ENCODE measurements around the gene JPT1. TPM values are rescaled to one million over a fixed set of nuclear protein-coding genes. Genes with fewer than 3 reads are reported as not detected.

JPT1 gene
- total RNA-seq, 1 donor from 2014 or later: 282 TPM

- H3K4me1 Mint-ChIP-seq (ENCODE audit: low read depth, unreplicated experiment): peaks cover 3% of the 10 kb centered on the region
- Histone ChIP-seq H3K27me3 (ENCODE audit: insufficient read depth, low read length) (no peaks in the 10 kb centered on the region), H3K79me2 (ENCODE audit: insufficient read depth, low read length) (peaks cover 81% of the 10 kb centered on the region), H3K9ac (ENCODE audit: low read length) (no peak overlapping the region), H2AFZ (ENCODE audit: low read depth, low read length) (no peak overlapping the region), H3K36me3 (ENCODE audit: insufficient read depth, low read length) (peaks cover 64% of the 10 kb centered on the region), H3K4me1 (ENCODE audit: insufficient read depth, low read length) (no peaks in the 10 kb centered on the region), H3K27ac (ENCODE audit: low read depth, low read length) (no peak overlapping the region), H3K4me2 (ENCODE audit: low read length) (no peak overlapping the region), H4K20me1 (ENCODE audit: insufficient read depth, low read length) (peaks cover 78% of the 10 kb centered on the region), H3K9me3 (ENCODE audit: insufficient read depth, low read depth, low read length) (no peaks in the 10 kb centered on the region), H3K4me3 (ENCODE audit: insufficient read depth, low read depth, low read length) (no peak overlapping the region)
- no peak for TF ChIP-seq EZH2 (IDR thresholded peaks at IDR 0.05; ENCODE audit: insufficient read depth, low read length)
- no peak for TF ChIP-seq CTCF (IDR thresholded peaks at IDR 0.05; ENCODE audit: insufficient read depth, low read depth, low read length)
- no peaks in the 10 kb centered on the region for H3K9me3 Mint-ChIP-seq (ENCODE audit: unreplicated experiment)
- no peaks in the 10 kb centered on the region for H3K27me3 Mint-ChIP-seq (ENCODE audit: low read depth, unreplicated experiment)
- no peak overlapping the region for H3K4me3 Mint-ChIP-seq (ENCODE audit: unreplicated experiment)
- peaks cover 3% of the 10 kb centered on the region for H3K36me3 Mint-ChIP-seq (ENCODE audit: low read depth, unreplicated experiment)
- DNase-seq (ENCODE audit: low read depth) (peak; percentile 59), FAIRE-seq (no peak)
- H3K27ac Mint-ChIP-seq (ENCODE audit: unreplicated experiment): peak overlapping the region; percentile 20
These were observed 7.7 kb downstream of the JPT1 start for GRCh38 chr17:75146592-75146991.

- no peak overlapping the region for H3K27ac ChIP-seq (ENCODE audit: low read depth, low read length)
- H3K27me3 Mint-ChIP-seq (ENCODE audit: low read depth, unreplicated experiment): no peaks in the 10 kb centered on the region
- H3K4me3 ChIP-seq (ENCODE audit: insufficient read depth, low read depth, low read length): no peak overlapping the region
- no peak overlapping the region for H2AFZ ChIP-seq (ENCODE audit: low read depth, low read length)
- H3K4me2 ChIP-seq (ENCODE audit: low read length): no peak overlapping the region
- peaks cover 3% of the 10 kb centered on the region for H3K4me1 Mint-ChIP-seq (ENCODE audit: low read depth, unreplicated experiment)
- FAIRE-seq (no peak), DNase-seq (ENCODE audit: low read depth) (no peak)
- H3K9me3 Mint-ChIP-seq (ENCODE audit: unreplicated experiment): no peaks in the 10 kb centered on the region
- no peak overlapping the region for H3K4me3 Mint-ChIP-seq (ENCODE audit: unreplicated experiment)
- no peak overlapping the region for H3K27ac Mint-ChIP-seq (ENCODE audit: unreplicated experiment)
- peaks cover 70% of the 10 kb centered on the region for H3K79me2 ChIP-seq (ENCODE audit: insufficient read depth, low read length)
- peaks cover 80% of the 10 kb centered on the region for H4K20me1 ChIP-seq (ENCODE audit: insufficient read depth, low read length)
- no peak overlapping the region for H3K9ac ChIP-seq (ENCODE audit: low read length)
- H3K36me3 ChIP-seq (ENCODE audit: insufficient read depth, low read length): peaks cover 77% of the 10 kb centered on the region
- no peaks in the 10 kb centered on the region for H3K27me3 ChIP-seq (ENCODE audit: insufficient read depth, low read length)
- peaks cover 9% of the 10 kb centered on the region for H3K36me3 Mint-ChIP-seq (ENCODE audit: low read depth, unreplicated experiment)
- no peak for TF ChIP-seq EZH2 (IDR thresholded peaks at IDR 0.05; ENCODE audit: insufficient read depth, low read length)
- TF ChIP-seq CTCF (IDR thresholded peaks at IDR 0.05; ENCODE audit: insufficient read depth, low read depth, low read length): no peak
- H3K9me3 ChIP-seq (ENCODE audit: insufficient read depth, low read depth, low read length): no peaks in the 10 kb centered on the region
- H3K4me1 ChIP-seq (ENCODE audit: insufficient read depth, low read length): no peaks in the 10 kb centered on the region
These were observed 9.3 kb downstream of the JPT1 start for GRCh38 chr17:75144816-75145512.
